Panc1 (cell line): ENCODE data around the gene TTC34. TPM values are rescaled to one million over a fixed set of nuclear protein-coding genes. Genes with fewer than 3 reads are reported as not detected.

Experiments used
- ATAC-seq: fragments of 200-7000 bp; cut with Tn5 transposase; 2 replicates; pipeline ENCODE4 v1.9.1; 2020; ENCODE audit warnings: mild to moderate bottlenecking, moderate library complexity
- BruUV-seq: library from RNA; stranded (reverse); fragments of 400-500 nt; replicated peaks from 2 replicates; lab custom pipeline; 2021; lab: Mats Ljungman, UMichigan
- CTCF ChIA-PET: fragments of 300-600 bp; sonication (Branson Sonifier 250); formaldehyde crosslinking; loops from one replicate; lab custom pipeline; 2022; ENCODE audit warnings: antibody characterized with exemption; lab: Charles Lee
- POLR2A ChIA-PET: fragments of 300-600 bp; sonication (Branson Sonifier 250); formaldehyde crosslinking; loops from one replicate; lab custom pipeline; 2022; ENCODE audit warnings: antibody characterized with exemption; lab: Charles Lee
- DNase-seq: peaks from one replicate; pipeline ENCODE4 v3.0.0-alpha.2; 2010; ENCODE audit warnings: low read depth, low spot score
- H3K27ac ChIP-seq: 2 replicates; pipeline ENCODE4 v1.5.1; 2011; ENCODE audit warnings: mild to moderate bottlenecking, low read length, inconsistent platforms
- H3K27me3 ChIP-seq: fragments of 200-500 bp; sonication (Bioruptor generic); 2 replicates; pipeline ENCODE4 v1.6.0; 2014; ENCODE audit warnings: low read length, inconsistent platforms; ENCODE audit not compliant: control insufficient read depth, insufficient read depth
- H3K36me3 ChIP-seq: fragments of 200-500 bp; sonication (Bioruptor generic); 2 replicates; pipeline ENCODE4 v1.5.1; 2014; ENCODE audit warnings: inconsistent platforms, mild to moderate bottlenecking, low read length, moderate library complexity; ENCODE audit not compliant: control insufficient read depth, insufficient read depth
- H3K4me1 ChIP-seq: 2 replicates; pipeline ENCODE4 v1.5.1; 2011; ENCODE audit warnings: inconsistent platforms, mild to moderate bottlenecking, low read length, moderate library complexity; ENCODE audit not compliant: control insufficient read depth, insufficient read depth
- H3K4me3 ChIP-seq, 2 experiments: 2 replicates each; pipeline ENCODE4 v1.5.1; 2011 to 2012; ENCODE audit warnings: low read depth in 2 of 2, low read length in 2 of 2, mild to moderate bottlenecking in 2 of 2, inconsistent platforms in 1 of 2, moderate library complexity in 1 of 2
- H3K9me3 ChIP-seq: fragments of 200-500 bp; sonication (Bioruptor generic); 2 replicates; pipeline ENCODE4 v1.5.1; 2014; ENCODE audit warnings: low read depth, mild to moderate bottlenecking, inconsistent platforms, low read length, moderate library complexity; ENCODE audit not compliant: control insufficient read depth, insufficient read depth
- CTCF ChIP-seq: fragments of 450-650 bp; IDR thresholded peaks from 2 replicates; pipeline ENCODE4 v1.5.1; 2017; ENCODE audit warnings: mild to moderate bottlenecking
- POLR2AphosphoS5 ChIP-seq: IDR thresholded peaks from 2 replicates; pipeline ENCODE4 v1.6.1; 2012; ENCODE audit warnings: mild to moderate bottlenecking, low read depth, low read length, moderate library complexity
- REST ChIP-seq, 2 experiments: IDR thresholded peaks; 2 replicates each; pipeline ENCODE4 v1.6.1; 2011 to 2012; ENCODE audit warnings: low read depth in 2 of 2, control low read depth in 1 of 2, low read length in 1 of 2, mild to moderate bottlenecking in 1 of 2, moderate library complexity in 1 of 2; ENCODE audit not compliant: insufficient read depth in 1 of 2
- SIN3A ChIP-seq: IDR thresholded peaks from 2 replicates; pipeline ENCODE4 v1.6.1; 2012; ENCODE audit warnings: low read depth, mild to moderate bottlenecking, low read length, moderate library complexity, borderline replicate concordance; ENCODE audit not compliant: insufficient read depth
- TCF7L2 ChIP-seq: IDR thresholded peaks from 2 replicates; pipeline ENCODE4 v1.6.1; 2011; ENCODE audit warnings: mild to moderate bottlenecking, low read depth, low read length, inconsistent platforms
- in situ Hi-C: cut with HindIII; loops from 2 replicates; pipeline ENCODE4 v1.10.0; 2016; ENCODE audit warnings: low sequenced_read_pairs, low pct_unique_long_range_greater_than_20kb
- intact Hi-C: fragments of 100-400 bp; cut with micrococcal nuclease; formaldehyde crosslinking; loops from one replicate; pipeline ENCODE4 v1.10.0; 2022; ENCODE audit not compliant: unreplicated experiment
- total RNA-seq: library from RNA; stranded (reverse); gene quantifications from one replicate; pipeline ENCODE4 v1.2.1, GENCODE V29; 2021; ENCODE audit not compliant: unreplicated experiment

TTC34 gene
- total RNA-seq, 1 experiment from 2014 or later, result 1.5 TPM

- intact Hi-C loops (no loop called here), in situ Hi-C loops (no loop called here)
- DNase-seq (no peak), ATAC-seq (no peak)
- Histone ChIP-seq H3K27me3 (no peaks in the 10 kb centered on the region; the same call in 1 of the 2 replicates), H3K9me3 (peaks cover 4% of the 10 kb centered on the region; the same call in 1 of the 2 replicates), H3K27ac (no peak overlapping the region), H3K4me3 (no peak overlapping the region), H3K36me3 (no peaks in the 10 kb centered on the region), H3K4me1 (no peaks in the 10 kb centered on the region)
- ChIA-PET CTCF (no interaction called here), POLR2A (no interaction called here)
- no peak for TF ChIP-seq CTCF
- TF ChIP-seq SIN3A, result no peak
- no peak for TF ChIP-seq TCF7L2
- no peak for TF ChIP-seq REST (IDR thresholded peaks at IDR 0.05; ENCODE audit: insufficient read depth in 1 of 2, low read depth in 2 of 2, low read length in 1 of 2)
- no peak for TF ChIP-seq POLR2AphosphoS5
- no TSS peak for BruUV-seq
Measured at GRCh38 chr1:2845869-2846268, 44.4 kb upstream of the TTC34 start.

- CTCF ChIA-PET, result no interaction called here
- intact Hi-C loops (no loop called here), in situ Hi-C loops (no loop called here)
- DNase-seq (no peak), ATAC-seq (no peak)
- no peaks in the 10 kb centered on the region for H3K4me1 ChIP-seq
- H3K4me3 ChIP-seq, result no peak overlapping the region
- BruUV-seq, result no TSS peak
- POLR2A ChIA-PET, result no interaction called here
- H3K9me3 ChIP-seq, result peaks cover 4% of the 10 kb centered on the region; the same call in 1 of the 2 replicates
- TF ChIP-seq CTCF (no peak), POLR2AphosphoS5 (no peak), SIN3A (no peak), REST (IDR thresholded peaks at IDR 0.05; ENCODE audit: insufficient read depth in 1 of 2, low read depth in 2 of 2, low read length in 1 of 2) (no peak), TCF7L2 (no peak)
- H3K36me3 ChIP-seq, result no peaks in the 10 kb centered on the region
- peaks cover 3% of the 10 kb centered on the region; the same call in 1 of the 2 replicates for H3K27me3 ChIP-seq
- no peak overlapping the region for H3K27ac ChIP-seq
Measured at GRCh38 chr1:2840036-2840809, 38.7 kb upstream of the TTC34 start.
